Suprapubic skin (tissue), 4 donors: ENCODE measurements around the gene ADAMTS3. TPM values are rescaled to one million over a fixed set of nuclear protein-coding genes. Genes with fewer than 3 reads are reported as not detected.

Source experiments
- DNase-seq, 2 donors: peaks; one replicate each; pipeline ENCODE4 v3.0.0-alpha.2; 2019; ENCODE audit warnings: low spot score in 2 of 2
- H3K27ac ChIP-seq: fragments of 200-600 bp; sonication (generic); one replicate; pipeline ENCODE4 v1.5.1; 2019
- H3K27me3 ChIP-seq: fragments of 200-600 bp; sonication (generic); one replicate; pipeline ENCODE4 v1.5.1; 2019
- H3K36me3 ChIP-seq: fragments of 200-600 bp; sonication (generic); one replicate; pipeline ENCODE4 v1.5.1; 2019
- H3K4me1 ChIP-seq: fragments of 200-600 bp; sonication (generic); one replicate; pipeline ENCODE4 v1.5.1; 2019
- H3K4me3 ChIP-seq: fragments of 200-600 bp; sonication (generic); one replicate; pipeline ENCODE4 v1.5.1; 2019; ENCODE audit warnings: mild to moderate bottlenecking
- H3K9me3 ChIP-seq: fragments of 200-600 bp; sonication (generic); one replicate; pipeline ENCODE4 v1.5.1; 2019
- CTCF ChIP-seq, 2 donors: fragments of 200-600 bp in 1 of 2; fragments of 450-650 bp in 1 of 2; sonication (generic) in 1 of 2; IDR thresholded peaks; one replicate each; pipeline ENCODE4 v1.5.1; 2016 to 2019; ENCODE audit warnings: antibody characterized with exemption in 2 of 2, mild to moderate bottlenecking in 1 of 2, moderate library complexity in 1 of 2
- EP300 ChIP-seq: sonication (generic); formaldehyde crosslinking; IDR thresholded peaks from one replicate; pipeline ENCODE4 v1.6.1; 2017; ENCODE audit warnings: antibody characterized with exemption
- POLR2A ChIP-seq, 2 donors: fragments of 450-650 bp; IDR thresholded peaks; one replicate each; pipeline ENCODE4 v1.6.1; 2017; ENCODE audit warnings: antibody characterized with exemption in 2 of 2, mild to moderate bottlenecking in 2 of 2, moderate library complexity in 2 of 2
- POLR2AphosphoS5 ChIP-seq, 3 donors: sonication (generic); formaldehyde crosslinking; IDR thresholded peaks; one replicate each; pipeline ENCODE4 v1.6.1; 2017; ENCODE audit warnings: antibody characterized with exemption in 3 of 3
- WGBS: methylation state at CpG from one replicate; pipeline ENCODE4 v1.1.5; 2018; 5-methylcytosine and 5-hydroxymethylcytosine counted together
- total RNA-seq, 4 donors: library from RNA; depleted of rRNA; stranded (reverse); fragments of >200 nt; gene quantifications; one replicate each; pipeline ENCODE4 v1.1.0, GENCODE V29; 2016

Gene ADAMTS3
- total RNA-seq, 4 donors from 2014 or later, result 0.21 to 0.80 (median 0.70) TPM

DNA sequence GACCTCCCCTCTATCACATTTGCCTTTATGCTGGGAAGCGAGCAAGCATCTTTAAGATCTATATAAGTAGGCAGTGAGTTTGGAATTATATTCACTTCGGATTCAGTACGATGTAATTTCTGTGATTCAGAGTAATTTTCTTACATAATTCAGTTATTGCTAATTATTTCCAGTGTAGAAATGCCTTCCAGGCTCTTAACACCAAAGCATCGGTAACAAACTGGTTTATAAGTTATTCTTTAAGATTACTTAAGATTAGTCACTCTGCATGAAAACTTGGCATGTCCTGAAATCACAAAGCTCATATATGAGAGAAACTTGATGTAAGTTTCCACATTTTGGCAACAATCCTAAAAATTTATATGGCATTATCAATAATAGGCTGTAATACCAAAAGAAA is 120.8 kb downstream of the ADAMTS3 start:
- Histone ChIP-seq H3K36me3 (no peaks in the 10 kb centered on the region), H3K9me3 (no peaks in the 10 kb centered on the region), H3K27ac (no peak overlapping the region), H3K27me3 (no peaks in the 10 kb centered on the region), H3K4me1 (no peaks in the 10 kb centered on the region), H3K4me3 (no peak overlapping the region)
- no peak for DNase-seq
- 57% methylated on average over 4 of the region's 4 CpGs for WGBS
- TF ChIP-seq POLR2AphosphoS5 (IDR thresholded peaks at IDR 0.05) (no peak), POLR2A (IDR thresholded peaks at IDR 0.05) (no peak), CTCF (IDR thresholded peaks at IDR 0.05) (no peak), EP300 (no peak)

DNA sequence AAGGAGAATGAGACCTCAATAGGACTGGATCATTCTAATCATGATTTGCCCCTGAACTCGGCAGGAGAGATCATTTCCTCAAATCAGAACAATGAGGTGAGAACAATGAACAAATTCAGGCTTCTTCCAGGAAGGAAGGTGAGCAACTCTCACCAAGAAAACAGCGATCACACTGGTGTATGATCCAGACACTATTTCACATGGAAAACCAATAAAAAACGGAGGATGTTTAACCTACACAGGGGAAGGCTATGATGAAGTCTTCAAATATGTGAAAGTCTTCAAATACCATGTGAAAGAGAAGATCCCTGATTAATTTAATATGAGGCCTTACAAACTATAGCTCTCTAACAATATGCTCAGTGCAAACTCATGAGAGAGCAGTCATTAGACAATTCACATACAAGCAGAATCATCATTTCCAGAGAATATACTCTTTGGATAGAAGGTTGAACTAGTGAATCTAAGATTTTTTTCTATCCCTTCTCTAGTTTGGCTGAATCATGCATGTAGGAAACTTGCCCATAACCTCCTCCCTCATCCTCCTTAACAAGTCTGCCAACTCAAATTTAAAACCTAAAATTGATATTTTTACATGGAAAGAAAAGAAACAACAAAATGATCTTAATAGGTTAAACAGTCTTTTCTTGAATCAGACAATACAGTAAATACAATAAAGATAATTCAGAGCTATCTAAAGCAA is 122.5 kb downstream of the ADAMTS3 start:
- Histone ChIP-seq H3K27ac (no peak overlapping the region), H3K27me3 (no peaks in the 10 kb centered on the region), H3K36me3 (no peaks in the 10 kb centered on the region), H3K4me1 (no peaks in the 10 kb centered on the region), H3K9me3 (no peaks in the 10 kb centered on the region), H3K4me3 (no peak overlapping the region)
- DNase-seq, result no peak
- WGBS, result 79% methylated on average over 3 of the region's 3 CpGs
- no peak for TF ChIP-seq POLR2AphosphoS5 (IDR thresholded peaks at IDR 0.05)
- TF ChIP-seq CTCF (IDR thresholded peaks at IDR 0.05), result no peak
- no peak for TF ChIP-seq POLR2A (IDR thresholded peaks at IDR 0.05)
- no peak for TF ChIP-seq EP300

DNA sequence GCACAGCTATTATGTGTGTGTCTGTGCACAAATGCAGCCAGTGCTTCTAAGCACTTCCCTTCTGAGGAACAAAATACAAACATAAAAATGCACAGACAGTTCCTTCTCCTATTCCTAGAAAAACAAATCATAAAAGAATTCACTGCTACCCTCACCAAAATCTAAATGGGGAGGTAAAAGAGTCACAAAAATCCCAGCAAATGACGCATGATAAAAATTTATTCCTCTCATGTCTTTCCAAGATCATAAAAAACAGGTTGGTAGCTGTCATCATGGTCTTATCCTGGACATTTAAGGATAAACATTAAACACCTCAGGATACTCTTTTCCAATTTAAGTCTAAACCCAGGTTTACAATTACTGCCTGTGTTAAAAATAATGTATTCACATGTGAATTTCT is 124.9 kb downstream of the ADAMTS3 start:
- H3K27me3 ChIP-seq, result no peaks in the 10 kb centered on the region
- no peak for DNase-seq
- H3K4me3 ChIP-seq, result no peak overlapping the region
- H3K9me3 ChIP-seq, result no peaks in the 10 kb centered on the region
- no peaks in the 10 kb centered on the region for H3K4me1 ChIP-seq
- no peaks in the 10 kb centered on the region for H3K36me3 ChIP-seq
- no peak for TF ChIP-seq EP300
- no peak for TF ChIP-seq CTCF (IDR thresholded peaks at IDR 0.05)
- no peak for TF ChIP-seq POLR2A (IDR thresholded peaks at IDR 0.05)
- TF ChIP-seq POLR2AphosphoS5 (IDR thresholded peaks at IDR 0.05), result no peak
- 61% methylated on average over 1 of the region's 1 CpG for WGBS
- H3K27ac ChIP-seq, result no peak overlapping the region

- H3K27ac ChIP-seq, result no peak overlapping the region
- no peak for TF ChIP-seq EP300
- TF ChIP-seq POLR2A (IDR thresholded peaks at IDR 0.05), result no peak
- TF ChIP-seq CTCF (IDR thresholded peaks at IDR 0.05), result no peak
- TF ChIP-seq POLR2AphosphoS5 (IDR thresholded peaks at IDR 0.05), result no peak
- H3K4me1 ChIP-seq, result no peaks in the 10 kb centered on the region
- 89% methylated on average over 5 of the region's 5 CpGs for WGBS
- H3K36me3 ChIP-seq, result no peaks in the 10 kb centered on the region
- H3K9me3 ChIP-seq, result no peaks in the 10 kb centered on the region
- no peak overlapping the region for H3K4me3 ChIP-seq
- no peaks in the 10 kb centered on the region for H3K27me3 ChIP-seq
- DNase-seq, result no peak
Measured at GRCh38 chr4:72442715-72443114, 126.3 kb downstream of the ADAMTS3 start.

DNA sequence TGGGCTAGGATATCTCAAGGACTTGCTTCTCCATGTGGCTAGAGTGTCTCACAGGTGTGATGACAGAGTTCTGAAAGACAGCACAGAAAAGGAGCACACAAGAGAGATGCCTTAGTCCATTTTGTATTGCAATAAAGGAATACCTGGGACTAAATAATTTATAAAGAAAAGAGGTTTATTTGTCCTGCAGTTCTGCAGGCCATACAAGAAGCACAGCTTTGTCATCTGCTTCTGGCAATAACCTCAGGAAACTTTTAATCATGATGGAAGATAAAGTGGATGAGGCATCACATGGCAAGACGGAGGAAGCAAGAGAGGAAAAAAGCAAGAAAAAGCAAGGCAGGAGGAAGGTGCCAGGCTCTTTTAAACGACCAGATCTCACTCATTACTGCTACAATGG is 126.9 kb downstream of the ADAMTS3 start:
- DNase-seq, result no peak
- Histone ChIP-seq H3K9me3 (no peaks in the 10 kb centered on the region), H3K4me1 (no peaks in the 10 kb centered on the region), H3K27me3 (no peaks in the 10 kb centered on the region), H3K4me3 (no peak overlapping the region), H3K27ac (no peak overlapping the region), H3K36me3 (no peaks in the 10 kb centered on the region)
- WGBS, result 49% methylated on average over 2 of the region's 2 CpGs
- TF ChIP-seq POLR2AphosphoS5 (IDR thresholded peaks at IDR 0.05) (no peak), POLR2A (IDR thresholded peaks at IDR 0.05) (no peak), CTCF (IDR thresholded peaks at IDR 0.05) (no peak), EP300 (no peak)
